ENCODE measurements around the gene ACCS. TPM values are rescaled to one million over a fixed set of nuclear protein-coding genes. Genes with fewer than 3 reads are reported as not detected.

ACCS gene
- total and polyA plus RNA-seq, 2 of the 4 experiments (the other 2 are of a cell fraction) = 1.8 to 7.3 TPM

DNA sequence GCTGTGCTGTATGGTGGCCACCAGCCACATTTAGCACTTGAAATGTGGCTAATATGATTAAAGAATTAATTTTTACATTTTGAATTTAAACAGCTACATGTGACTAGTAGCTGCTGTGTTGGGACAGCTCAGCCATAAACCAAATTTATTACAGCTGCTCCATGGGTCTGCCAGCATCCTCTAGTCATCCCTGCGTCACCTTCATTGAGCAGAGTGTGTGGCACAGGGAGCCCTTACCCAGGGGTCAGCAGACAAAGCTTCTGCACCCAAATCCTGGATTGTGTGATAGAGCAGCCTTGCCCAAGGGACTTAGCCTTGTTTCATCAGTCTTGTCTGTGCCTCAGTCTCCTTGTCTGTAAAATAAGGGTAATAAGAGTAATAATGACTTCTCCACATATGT lies 37.7 kb upstream of the ACCS start:
- POLR2A ChIA-PET (ENCODE audit: unreplicated experiment) = no interaction called here
- in situ Hi-C loops (cut with MboI; ENCODE audit: low sequenced_read_pairs) = no loop called here

More for the DNA sequence above, 37.7 kb upstream of the ACCS start:
- no peaks in the 10 kb centered on the region; the same call in 1 of the 2 replicates for H4K20me1 ChIP-seq (ENCODE audit: insufficient read depth, low read length)
- H3K79me1 ChIP-seq (ENCODE audit: low read depth in 1 of 2, low read length in 2 of 2) = no peaks in the 10 kb centered on the region
- H2AK9ac ChIP-seq (replicated peaks; ENCODE audit: low read depth, low read length, poor library complexity) = no peak overlapping the region
- intact Hi-C loops (cut with micrococcal nuclease) = no loop called here
- no peak overlapping the region for H3K4me2 ChIP-seq (ENCODE audit: low read depth, low read length)
- no peak overlapping the region for H3K27ac ChIP-seq (ENCODE audit: insufficient read depth, low read length)
- no peak overlapping the region for H4K91ac ChIP-seq (ENCODE audit: insufficient read depth, low read depth, low read length)
- H2BK5ac ChIP-seq (ENCODE audit: low read depth, low read length, poor library complexity, severe bottlenecking) = no peak overlapping the region
- H3K36me3 ChIP-seq (ENCODE audit: control insufficient read depth, insufficient read depth, low read length) = no peaks in the 10 kb centered on the region
- H2AK5ac ChIP-seq (ENCODE audit: low read depth, low read length) = no peak overlapping the region
- H3K18ac ChIP-seq (ENCODE audit: low read depth, low read length) = no peak overlapping the region
- H4K5ac ChIP-seq (ENCODE audit: low read depth, low read length) = no peak overlapping the region
- H2AFZ ChIP-seq (replicated peaks; ENCODE audit: low read length, poor library complexity) = no peak overlapping the region
- TF ChIP-seq MXI1 (IDR thresholded peaks at IDR 0.05; ENCODE audit: borderline replicate concordance, low read depth, low read length) = no peak
- TF ChIP-seq, protein P1, sequence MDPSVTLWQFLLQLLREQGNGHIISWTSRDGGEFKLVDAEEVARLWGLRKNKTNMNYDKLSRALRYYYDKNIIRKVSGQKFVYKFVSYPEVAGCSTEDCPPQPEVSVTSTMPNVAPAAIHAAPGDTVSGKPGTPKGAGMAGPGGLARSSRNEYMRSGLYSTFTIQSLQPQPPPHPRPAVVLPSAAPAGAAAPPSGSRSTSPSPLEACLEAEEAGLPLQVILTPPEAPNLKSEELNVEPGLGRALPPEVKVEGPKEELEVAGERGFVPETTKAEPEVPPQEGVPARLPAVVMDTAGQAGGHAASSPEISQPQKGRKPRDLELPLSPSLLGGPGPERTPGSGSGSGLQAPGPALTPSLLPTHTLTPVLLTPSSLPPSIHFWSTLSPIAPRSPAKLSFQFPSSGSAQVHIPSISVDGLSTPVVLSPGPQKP (IDR thresholded peaks at IDR 0.05; ENCODE audit: borderline replicate concordance, low read depth, low read length) = no peak
- TF ChIP-seq SMC3 (IDR thresholded peaks at IDR 0.05; ENCODE audit: low read depth, low read length) = no peak
- TF ChIP-seq FOS (IDR thresholded peaks at IDR 0.05; ENCODE audit: low read depth, low read length) = no peak
- TF ChIP-seq, protein P2, sequence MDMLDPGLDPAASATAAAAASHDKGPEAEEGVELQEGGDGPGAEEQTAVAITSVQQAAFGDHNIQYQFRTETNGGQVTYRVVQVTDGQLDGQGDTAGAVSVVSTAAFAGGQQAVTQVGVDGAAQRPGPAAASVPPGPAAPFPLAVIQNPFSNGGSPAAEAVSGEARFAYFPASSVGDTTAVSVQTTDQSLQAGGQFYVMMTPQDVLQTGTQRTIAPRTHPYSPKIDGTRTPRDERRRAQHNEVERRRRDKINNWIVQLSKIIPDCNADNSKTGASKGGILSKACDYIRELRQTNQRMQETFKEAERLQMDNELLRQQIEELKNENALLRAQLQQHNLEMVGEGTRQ (IDR thresholded peaks at IDR 0.05; ENCODE audit: low read depth, low read length) = no peak
- TF ChIP-seq RFX5 (IDR thresholded peaks at IDR 0.05; ENCODE audit: low read depth, low read length) = no peak
- TF ChIP-seq CEBPB (IDR thresholded peaks at IDR 0.05; ENCODE audit: low read depth, low read length) = no peak
- TF ChIP-seq MAFK (IDR thresholded peaks at IDR 0.05; ENCODE audit: low read depth, low read length) = no peak
- no peak for TF ChIP-seq NFE2L2 (IDR thresholded peaks at IDR 0.05; ENCODE audit: low read depth, low read length)
- no peak for TF ChIP-seq BHLHE40 (IDR thresholded peaks at IDR 0.05; ENCODE audit: low read depth, low read length)
- TF ChIP-seq MAZ (IDR thresholded peaks at IDR 0.05; ENCODE audit: borderline replicate concordance, low read depth, low read length) = no peak
- TF ChIP-seq, protein P3, sequence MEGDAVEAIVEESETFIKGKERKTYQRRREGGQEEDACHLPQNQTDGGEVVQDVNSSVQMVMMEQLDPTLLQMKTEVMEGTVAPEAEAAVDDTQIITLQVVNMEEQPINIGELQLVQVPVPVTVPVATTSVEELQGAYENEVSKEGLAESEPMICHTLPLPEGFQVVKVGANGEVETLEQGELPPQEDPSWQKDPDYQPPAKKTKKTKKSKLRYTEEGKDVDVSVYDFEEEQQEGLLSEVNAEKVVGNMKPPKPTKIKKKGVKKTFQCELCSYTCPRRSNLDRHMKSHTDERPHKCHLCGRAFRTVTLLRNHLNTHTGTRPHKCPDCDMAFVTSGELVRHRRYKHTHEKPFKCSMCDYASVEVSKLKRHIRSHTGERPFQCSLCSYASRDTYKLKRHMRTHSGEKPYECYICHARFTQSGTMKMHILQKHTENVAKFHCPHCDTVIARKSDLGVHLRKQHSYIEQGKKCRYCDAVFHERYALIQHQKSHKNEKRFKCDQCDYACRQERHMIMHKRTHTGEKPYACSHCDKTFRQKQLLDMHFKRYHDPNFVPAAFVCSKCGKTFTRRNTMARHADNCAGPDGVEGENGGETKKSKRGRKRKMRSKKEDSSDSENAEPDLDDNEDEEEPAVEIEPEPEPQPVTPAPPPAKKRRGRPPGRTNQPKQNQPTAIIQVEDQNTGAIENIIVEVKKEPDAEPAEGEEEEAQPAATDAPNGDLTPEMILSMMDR (conservative IDR thresholded peaks at IDR 0.05; ENCODE audit: low read depth, low read length) = no peak
- no peak for TF ChIP-seq CHD1 (IDR thresholded peaks at IDR 0.05; ENCODE audit: low read depth, low read length)
- no peak overlapping the region for H3K56ac ChIP-seq (ENCODE audit: extremely low read depth, insufficient read depth, low read length)
- no peak overlapping the region for H3K4me3 ChIP-seq (ENCODE audit: insufficient read depth, low read depth, low read length)
- H3K9me3 ChIP-seq (ENCODE audit: control insufficient read depth, insufficient read depth, low read length) = no peaks in the 10 kb centered on the region; the same call in 1 of the 2 replicates
- no peak overlapping the region for H3K4ac ChIP-seq (ENCODE audit: low read depth, low read length)
- CTCF ChIA-PET = no interaction called here
- ATAC-seq (ENCODE audit: low read depth) (no peak), DNase-seq (no peak)
- H2BK20ac ChIP-seq (ENCODE audit: low read depth, low read length) = no peak overlapping the region
- H3K23ac ChIP-seq (ENCODE audit: low read depth, low read length) = no peak overlapping the region
- BruUV-seq (replicated peaks) = no TSS peak
- H3K4me1 ChIP-seq (ENCODE audit: control insufficient read depth, insufficient read depth, low read length) = peaks cover 5% of the 10 kb centered on the region; the same call in 1 of the 2 replicates
- H3K9me1 ChIP-seq (ENCODE audit: insufficient read depth, low read length) = peaks cover 2% of the 10 kb centered on the region; the same call in 1 of the 2 replicates
- no peak overlapping the region for H4K8ac ChIP-seq (ENCODE audit: low read depth in 2 of 2, low read length in 2 of 2)
- H2BK120ac ChIP-seq (ENCODE audit: low read depth, low read length) = no peak overlapping the region
- peaks cover 11% of the 10 kb centered on the region for H3K27me3 ChIP-seq (ENCODE audit: control insufficient read depth, insufficient read depth, low read length)
- dilution Hi-C loops (cut with HindIII; ENCODE audit: low sequenced_read_pairs, unreplicated experiment) = loop anchor here (25.0 kb wide), 1 partner anchor 116 kb away; no protein-coding TSS in a partner anchor
- WGBS, 2 experiments (ENCODE audit: extremely low coverage in 2 of 2, insufficient read length in 1 of 2) = 100% methylated on average over 1 of the region's 1 CpG; no CpG with 5 or more reads in 1 of the 2 experiments
- no peak overlapping the region for H2BK15ac ChIP-seq (ENCODE audit: low read depth, low read length)
- H3K9ac ChIP-seq (ENCODE audit: low read depth, low read length) = no peak overlapping the region
- no peak overlapping the region for H3K14ac ChIP-seq (replicated peaks; ENCODE audit: low read depth, low read length)

Data from IMR-90 (cell line).